ENCODE data around the gene CCNY. TPM values are rescaled to one million over a fixed set of nuclear protein-coding genes. Genes with fewer than 3 reads are reported as not detected.

The CCNY gene
- total RNA-seq, 4 donors from 2014 or later: 39.2 to 47.8 (median 40.9) TPM

DNA sequence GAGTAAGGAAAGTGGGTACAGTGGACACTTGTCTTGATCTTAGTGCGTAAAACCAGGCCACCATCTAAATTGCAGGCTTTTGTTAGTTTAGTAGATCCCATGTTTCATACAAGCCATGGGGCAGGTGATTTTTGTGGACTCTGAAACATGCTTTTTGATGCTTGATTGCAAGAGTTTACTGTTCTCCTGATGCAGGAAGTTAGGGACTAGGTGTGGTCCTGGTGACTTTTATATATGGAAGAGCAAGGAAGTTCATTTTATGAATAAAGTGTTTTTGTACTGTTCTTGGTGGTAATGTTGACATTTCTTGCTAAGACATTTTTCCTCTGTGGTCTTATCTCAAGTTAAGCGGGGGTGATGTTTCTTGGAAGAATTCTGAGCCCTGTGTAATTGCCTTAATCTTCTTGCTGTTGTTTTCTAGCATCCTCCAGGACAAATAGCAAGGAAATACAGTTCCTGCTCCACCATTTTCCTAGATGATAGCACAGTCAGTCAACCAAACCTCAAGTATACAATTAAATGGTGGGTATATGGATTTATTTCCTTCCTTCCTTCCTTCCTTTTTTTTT is 179.9 kb downstream of the CCNY start:
- TF ChIP-seq CTCF (IDR thresholded peaks at IDR 0.05; ENCODE audit: low read depth): no peak

- TF ChIP-seq CTCF (IDR thresholded peaks at IDR 0.05; ENCODE audit: low read depth): no peak
These were observed 181.3 kb downstream of the CCNY start for GRCh38 chr10:35517431-35518181.

- TF ChIP-seq CTCF (IDR thresholded peaks at IDR 0.05; ENCODE audit: low read depth): no peak
These were observed 184.7 kb downstream of the CCNY start for GRCh38 chr10:35520996-35521395.

DNA sequence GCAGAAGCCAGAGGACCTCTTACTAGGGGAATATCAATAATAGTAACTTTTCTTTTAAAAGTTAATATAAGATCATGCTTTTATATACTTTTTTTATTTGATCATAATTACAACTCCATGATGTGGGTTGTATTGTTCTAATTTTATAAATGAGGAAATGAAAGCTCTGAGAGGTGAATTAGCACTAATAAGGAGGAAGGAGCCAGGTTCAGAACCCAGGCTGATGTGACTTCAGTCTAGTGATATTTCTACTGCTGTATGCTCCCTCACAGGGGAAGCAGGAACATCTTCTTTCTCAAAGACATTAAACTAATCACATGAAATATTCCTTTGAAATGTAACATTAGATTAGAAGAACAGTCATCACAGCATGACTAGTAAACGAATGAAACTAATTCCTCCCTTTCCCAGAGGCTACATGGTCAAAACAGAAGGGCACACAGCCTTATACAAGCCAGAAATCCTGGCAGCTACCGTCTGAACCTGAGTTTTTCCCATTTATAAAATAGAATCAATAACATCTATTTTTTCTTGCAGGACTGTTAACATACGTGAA is 187.4 kb downstream of the CCNY start:
- TF ChIP-seq CTCF (IDR thresholded peaks at IDR 0.05; ENCODE audit: low read depth): no peak

DNA sequence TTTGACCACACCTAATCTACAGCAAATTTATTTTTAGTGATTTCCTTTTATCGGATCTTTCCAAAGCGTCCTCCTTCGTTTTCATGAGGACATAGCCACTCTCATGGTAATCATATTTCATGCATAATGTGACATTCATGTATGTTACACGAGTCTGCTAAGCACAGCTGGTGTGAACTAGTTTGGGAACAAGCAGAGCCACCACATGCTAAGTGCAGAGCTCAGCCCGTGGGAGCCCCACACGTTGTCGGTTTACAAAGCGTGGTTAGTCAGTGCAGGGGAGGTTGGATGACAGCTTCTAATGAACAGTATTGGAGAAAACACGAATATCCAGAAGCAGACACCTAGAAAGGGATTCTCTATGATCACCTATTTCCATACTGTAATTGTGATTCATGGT is 190.4 kb downstream of the CCNY start:
- no peak for TF ChIP-seq CTCF (IDR thresholded peaks at IDR 0.05; ENCODE audit: low read depth)

DNA sequence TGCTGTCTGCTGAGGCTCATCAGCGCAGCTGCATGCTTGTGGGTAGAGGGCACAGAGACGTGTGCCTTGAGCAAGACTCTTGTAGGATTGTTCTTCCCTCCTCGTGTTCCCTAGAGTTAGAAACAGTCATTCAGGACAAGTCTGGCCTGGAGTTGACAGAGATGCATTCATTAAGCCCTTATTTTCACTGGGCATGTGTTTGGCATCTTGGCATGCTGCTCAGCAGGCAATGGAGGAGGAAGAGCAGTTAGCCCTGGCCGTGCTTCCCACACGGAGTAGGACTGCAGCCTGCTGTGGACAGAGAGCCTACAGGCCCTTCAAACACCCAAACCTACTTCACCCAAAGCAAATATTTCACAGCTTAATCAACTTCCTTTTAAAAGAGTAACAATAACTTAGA is 195.8 kb downstream of the CCNY start:
- no peak for TF ChIP-seq CTCF (IDR thresholded peaks at IDR 0.05; ENCODE audit: low read depth)

DNA sequence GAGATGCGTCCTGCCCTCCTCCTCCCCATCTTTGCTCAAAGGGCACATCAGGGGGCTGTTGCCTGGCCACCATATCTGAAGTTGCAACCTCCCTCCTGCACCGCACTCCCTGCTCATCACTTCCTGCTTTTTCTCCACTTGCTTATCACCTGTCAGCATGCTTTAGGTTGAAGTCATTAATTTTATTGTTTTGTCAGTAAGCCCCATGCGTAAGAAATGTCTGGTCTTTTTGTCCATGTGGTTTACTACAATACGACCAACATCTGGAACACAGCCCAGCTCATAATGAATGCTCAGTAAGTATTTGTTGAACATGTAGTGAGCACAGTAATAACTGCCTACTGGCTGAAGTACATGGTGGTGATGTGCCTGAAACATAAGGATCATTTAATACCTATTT is 197.3 kb downstream of the CCNY start:
- no peak for TF ChIP-seq CTCF (IDR thresholded peaks at IDR 0.05; ENCODE audit: low read depth)
